Thyroid gland (tissue), 4 donors: ENCODE data around the gene ARHGDIG.

ENCODE experiments used
- POLR2A ChIP-seq, 2 donors: fragments of 450-650 bp; IDR thresholded peaks; one replicate each; pipeline ENCODE4 v1.6.1; 2017; ENCODE audit warnings: antibody characterized with exemption in 2 of 2, mild to moderate bottlenecking in 2 of 2, moderate library complexity in 1 of 2
- TF ChIP-seq, protein P1 (sequence below), 6 experiments: fragments of 200-600 bp in 3 of 6; fragments of 450-650 bp in 3 of 6; sonication (generic) in 3 of 6; IDR thresholded peaks; one replicate each; pipeline ENCODE4 v1.5.1; 2016 to 2019; ENCODE audit warnings: antibody characterized with exemption in 6 of 6, mild to moderate bottlenecking in 2 of 6, inconsistent platforms in 1 of 6, moderate library complexity in 1 of 6

DNA sequence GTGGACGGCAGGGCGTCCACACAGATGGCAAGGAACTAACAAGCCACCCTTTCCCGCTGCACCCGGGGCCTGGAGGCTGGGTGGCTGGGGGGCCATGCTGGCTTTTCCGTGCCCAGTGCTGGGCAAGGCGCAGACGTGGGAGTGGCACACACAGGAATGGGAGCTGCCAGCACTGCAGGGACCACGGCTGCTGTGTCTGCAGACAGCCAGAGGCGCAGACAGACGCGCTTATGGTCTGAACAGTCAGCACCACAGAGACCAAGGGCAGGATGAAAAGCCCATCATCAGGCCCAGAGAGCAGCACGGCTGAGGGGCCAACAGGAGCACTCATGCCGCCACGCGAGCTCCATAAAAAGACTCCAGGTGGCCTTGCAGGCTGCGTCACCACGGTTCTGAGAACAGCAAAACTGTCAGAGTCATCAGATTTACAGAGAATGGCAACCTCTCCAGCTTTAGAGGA is 26.6 kb downstream of the ARHGDIG start:
- TF ChIP-seq, protein P1, sequence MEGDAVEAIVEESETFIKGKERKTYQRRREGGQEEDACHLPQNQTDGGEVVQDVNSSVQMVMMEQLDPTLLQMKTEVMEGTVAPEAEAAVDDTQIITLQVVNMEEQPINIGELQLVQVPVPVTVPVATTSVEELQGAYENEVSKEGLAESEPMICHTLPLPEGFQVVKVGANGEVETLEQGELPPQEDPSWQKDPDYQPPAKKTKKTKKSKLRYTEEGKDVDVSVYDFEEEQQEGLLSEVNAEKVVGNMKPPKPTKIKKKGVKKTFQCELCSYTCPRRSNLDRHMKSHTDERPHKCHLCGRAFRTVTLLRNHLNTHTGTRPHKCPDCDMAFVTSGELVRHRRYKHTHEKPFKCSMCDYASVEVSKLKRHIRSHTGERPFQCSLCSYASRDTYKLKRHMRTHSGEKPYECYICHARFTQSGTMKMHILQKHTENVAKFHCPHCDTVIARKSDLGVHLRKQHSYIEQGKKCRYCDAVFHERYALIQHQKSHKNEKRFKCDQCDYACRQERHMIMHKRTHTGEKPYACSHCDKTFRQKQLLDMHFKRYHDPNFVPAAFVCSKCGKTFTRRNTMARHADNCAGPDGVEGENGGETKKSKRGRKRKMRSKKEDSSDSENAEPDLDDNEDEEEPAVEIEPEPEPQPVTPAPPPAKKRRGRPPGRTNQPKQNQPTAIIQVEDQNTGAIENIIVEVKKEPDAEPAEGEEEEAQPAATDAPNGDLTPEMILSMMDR (IDR thresholded peaks at IDR 0.05) = no peak
- no peak for TF ChIP-seq POLR2A (IDR thresholded peaks at IDR 0.05)
